Retinal pigment epithelial cell (primary cell): Measurements from ENCODE around the gene FAM120AOS.

Source experiments
- DNase-seq: peaks from one replicate; pipeline ENCODE4 v3.0.0-alpha.2; 2010; ENCODE audit warnings: low read depth
- H3K4me3 ChIP-seq: 2 replicates; pipeline ENCODE4 v1.5.1; 2011; ENCODE audit warnings: mild to moderate bottlenecking, low read length, control low read depth, moderate library complexity
- TF ChIP-seq, protein P1 (sequence below): conservative IDR thresholded peaks from 2 replicates; pipeline ENCODE4 v1.5.1; 2011; ENCODE audit warnings: low read depth, low read length, control low read depth, inconsistent platforms

FAM120AOS gene

DNA sequence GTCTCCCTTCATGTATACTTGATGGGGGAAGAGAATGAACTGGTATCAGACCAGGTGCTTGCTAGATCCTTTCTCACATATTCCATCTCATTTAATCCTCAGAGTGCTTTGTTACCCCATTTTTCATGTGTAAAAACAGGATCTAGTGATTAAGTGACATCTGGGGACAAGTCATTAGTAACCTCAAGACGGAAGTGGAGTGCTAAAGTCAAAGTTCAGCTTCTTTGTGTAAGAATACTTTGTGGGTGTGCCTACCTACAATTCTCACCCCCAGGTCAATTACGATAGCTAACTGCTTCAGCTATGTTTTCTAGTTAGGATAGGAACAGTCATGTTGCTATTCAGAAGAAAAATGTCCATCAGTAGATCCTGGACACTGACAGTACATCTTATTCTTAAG, 3.1 kb upstream of the FAM120AOS start:
- no peak for DNase-seq
- TF ChIP-seq, protein P1, sequence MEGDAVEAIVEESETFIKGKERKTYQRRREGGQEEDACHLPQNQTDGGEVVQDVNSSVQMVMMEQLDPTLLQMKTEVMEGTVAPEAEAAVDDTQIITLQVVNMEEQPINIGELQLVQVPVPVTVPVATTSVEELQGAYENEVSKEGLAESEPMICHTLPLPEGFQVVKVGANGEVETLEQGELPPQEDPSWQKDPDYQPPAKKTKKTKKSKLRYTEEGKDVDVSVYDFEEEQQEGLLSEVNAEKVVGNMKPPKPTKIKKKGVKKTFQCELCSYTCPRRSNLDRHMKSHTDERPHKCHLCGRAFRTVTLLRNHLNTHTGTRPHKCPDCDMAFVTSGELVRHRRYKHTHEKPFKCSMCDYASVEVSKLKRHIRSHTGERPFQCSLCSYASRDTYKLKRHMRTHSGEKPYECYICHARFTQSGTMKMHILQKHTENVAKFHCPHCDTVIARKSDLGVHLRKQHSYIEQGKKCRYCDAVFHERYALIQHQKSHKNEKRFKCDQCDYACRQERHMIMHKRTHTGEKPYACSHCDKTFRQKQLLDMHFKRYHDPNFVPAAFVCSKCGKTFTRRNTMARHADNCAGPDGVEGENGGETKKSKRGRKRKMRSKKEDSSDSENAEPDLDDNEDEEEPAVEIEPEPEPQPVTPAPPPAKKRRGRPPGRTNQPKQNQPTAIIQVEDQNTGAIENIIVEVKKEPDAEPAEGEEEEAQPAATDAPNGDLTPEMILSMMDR, result no peak
- no peak overlapping the region for H3K4me3 ChIP-seq

DNA sequence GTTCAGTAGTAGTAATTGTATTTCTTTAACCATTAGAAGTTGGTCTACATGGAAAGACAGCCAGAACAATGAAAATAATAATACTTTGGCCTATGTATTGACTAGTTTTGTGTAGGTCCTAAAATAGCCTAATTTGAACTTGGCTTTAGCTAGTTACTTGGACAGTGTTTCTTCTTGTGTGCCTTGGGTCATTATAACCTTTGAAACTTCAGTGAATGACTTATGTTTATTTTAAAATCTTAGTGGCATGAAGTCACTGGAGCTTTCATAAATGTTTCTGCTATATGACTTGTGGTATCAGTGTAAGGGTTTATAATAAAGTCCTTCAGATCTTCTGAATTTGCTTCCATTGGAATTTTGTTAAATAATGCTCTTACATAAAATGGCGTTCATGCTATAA, 2.6 kb upstream of the FAM120AOS start:
- no peak overlapping the region for H3K4me3 ChIP-seq

DNA sequence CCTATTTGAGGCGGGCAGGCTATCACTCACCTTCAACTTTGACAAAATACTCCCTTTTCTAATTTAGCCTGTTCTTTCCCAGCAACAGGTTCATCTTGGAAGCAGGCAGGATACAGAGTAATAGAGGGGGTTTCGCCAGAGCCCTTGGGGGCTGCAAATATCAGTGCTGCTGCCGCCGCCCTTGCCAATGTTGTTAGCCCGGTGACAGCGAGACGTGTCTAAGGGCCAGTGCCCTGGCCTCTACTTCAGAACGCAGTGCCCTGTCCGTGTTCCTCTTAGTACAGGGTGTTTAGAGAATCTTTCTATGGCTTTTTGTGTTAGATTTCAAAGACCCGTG, 703 bp downstream of the FAM120AOS start:
- H3K4me3 ChIP-seq, result peak overlapping the region; percentile 73

More for the DNA sequence above, 2.6 kb upstream of the FAM120AOS start:
- no peak for DNase-seq
- TF ChIP-seq, protein P1, result no peak

DNA sequence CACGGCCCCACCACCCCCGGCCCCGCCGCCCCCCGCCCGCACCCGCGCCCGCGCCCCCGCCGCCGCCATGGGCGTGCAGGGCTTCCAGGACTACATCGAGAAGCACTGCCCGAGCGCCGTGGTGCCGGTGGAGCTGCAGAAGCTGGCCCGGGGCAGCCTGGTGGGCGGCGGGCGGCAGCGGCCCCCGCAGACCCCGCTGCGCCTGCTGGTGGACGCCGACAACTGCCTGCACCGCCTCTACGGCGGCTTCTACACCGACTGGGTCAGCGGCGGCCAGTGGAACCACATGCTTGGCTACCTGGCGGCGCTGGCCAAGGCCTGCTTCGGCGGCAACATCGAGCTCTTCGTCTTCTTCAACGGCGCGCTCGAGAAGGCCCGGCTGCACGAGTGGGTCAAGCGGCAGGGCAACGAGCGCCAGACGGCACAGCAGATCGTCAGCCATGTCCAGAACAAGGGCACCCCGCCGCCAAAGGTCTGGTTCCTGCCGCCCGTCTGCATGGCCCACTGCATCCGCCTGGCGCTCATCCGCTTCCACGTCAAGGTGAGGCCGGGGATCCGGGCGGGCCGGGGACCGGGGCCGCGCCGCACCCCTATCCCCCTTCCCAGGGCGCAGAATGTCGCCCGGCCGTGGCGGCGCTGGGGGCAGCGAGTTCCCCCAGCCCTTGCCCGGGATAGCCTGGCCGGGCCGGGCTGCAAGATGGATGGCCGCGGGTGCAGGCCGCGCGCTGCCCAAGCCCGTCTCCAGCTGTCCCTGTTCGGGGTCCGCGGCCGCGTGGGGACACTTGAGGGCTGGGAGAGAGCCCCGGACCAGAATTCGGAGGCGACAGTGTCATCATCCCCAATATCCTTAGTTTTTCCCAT, 1.3 kb downstream of the FAM120AOS start:
- TF ChIP-seq, protein P1, result peak; percentile 13
- H3K4me3 ChIP-seq, result peak overlapping the region; percentile 73
- DNase-seq, result no peak

More for the DNA sequence above, 703 bp downstream of the FAM120AOS start:
- DNase-seq, result no peak
- TF ChIP-seq, protein P1, result no peak

DNA sequence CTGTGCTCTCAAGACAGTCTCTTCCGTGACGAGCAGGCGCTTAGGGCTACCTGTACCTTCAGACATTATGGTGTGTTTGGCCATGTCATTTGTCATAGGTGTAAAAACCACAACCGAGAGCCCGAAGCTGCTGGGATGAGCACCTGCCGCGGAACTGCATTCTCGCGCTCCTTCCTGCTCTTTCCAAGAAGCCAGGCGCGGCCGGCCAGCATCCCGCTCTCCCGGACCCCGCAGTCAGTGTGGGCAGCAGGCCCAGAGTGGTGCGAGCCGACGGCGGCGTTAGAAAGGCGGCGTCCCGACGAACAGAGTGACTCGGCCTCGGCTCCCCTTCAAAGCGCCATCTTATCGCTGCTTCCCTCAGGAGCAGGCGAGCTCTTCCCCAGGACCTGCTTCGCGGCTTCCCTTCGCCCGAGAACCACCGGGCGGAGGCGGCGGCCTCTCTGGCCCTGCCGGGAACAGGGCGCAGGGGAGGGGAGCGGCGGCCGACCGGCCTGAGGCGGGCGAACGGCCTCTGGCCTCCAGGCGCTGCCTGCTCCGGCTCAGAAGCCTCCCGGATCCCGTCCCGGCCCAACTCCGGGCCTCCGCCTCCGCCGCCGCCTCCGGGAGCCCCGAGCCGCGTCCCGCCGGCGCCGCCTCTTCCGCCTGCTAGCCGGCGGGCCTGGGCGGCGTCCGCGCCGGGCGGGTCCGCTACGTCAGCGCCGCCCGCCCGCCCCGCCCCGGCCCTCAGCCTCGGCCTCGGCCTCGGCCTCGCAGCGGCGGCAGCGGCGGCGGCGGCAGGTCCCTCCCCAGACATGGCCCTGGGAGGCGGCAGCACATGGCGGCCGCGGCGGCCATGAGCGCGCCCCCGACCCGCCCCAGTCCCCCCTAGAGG, 2.2 kb downstream of the FAM120AOS start, which contains the start of gene FAM120A:
TSS of gene FAM120A (plus strand) at position 741 of the 871 bp plus-strand sequence. CDS start 231 bp downstream, outside the sequence.
- no peak for DNase-seq
- TF ChIP-seq, protein P1, result no peak

DNA sequence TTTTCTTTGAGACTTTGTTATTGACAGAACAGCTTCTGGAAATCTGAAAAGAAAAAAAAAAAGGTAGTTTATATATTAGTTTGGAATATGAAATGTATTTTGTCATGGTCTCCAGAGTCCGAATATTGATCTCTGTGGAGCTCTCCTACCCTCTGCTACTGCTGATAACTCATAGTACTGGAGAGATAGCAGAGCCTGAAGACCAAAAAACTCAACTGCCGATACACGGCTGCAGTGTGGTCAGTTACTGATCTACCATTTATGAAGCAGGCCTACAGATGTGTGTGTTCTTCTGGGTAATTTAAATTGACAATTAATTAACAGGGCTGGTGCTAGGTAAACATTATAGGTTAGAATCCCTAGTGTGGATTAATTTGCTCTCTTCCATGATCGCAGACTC, 5.7 kb downstream of the FAM120AOS start:
- TF ChIP-seq, protein P1, result no peak
- no peak overlapping the region for H3K4me3 ChIP-seq
- no peak for DNase-seq

More for the DNA sequence above, 2.2 kb downstream of the FAM120AOS start, which contains the start of gene FAM120A:
- peak within 1 kb of the TSS; percentile 89 for H3K4me3 ChIP-seq
